ENCODE results near the gene SAMD1. TPM values are rescaled to one million over a fixed set of nuclear protein-coding genes. Genes with fewer than 3 reads are reported as not detected.
"Not testable (repeated sequence)": the region's sequence is repeated elsewhere in the genome, so short reads cannot be mapped to it uniquely, and the experiment has no call there.

The SAMD1 gene
- total RNA-seq, 4 donors from 2014 or later: 23.2 to 61.1 (median 33.2) TPM

DNA sequence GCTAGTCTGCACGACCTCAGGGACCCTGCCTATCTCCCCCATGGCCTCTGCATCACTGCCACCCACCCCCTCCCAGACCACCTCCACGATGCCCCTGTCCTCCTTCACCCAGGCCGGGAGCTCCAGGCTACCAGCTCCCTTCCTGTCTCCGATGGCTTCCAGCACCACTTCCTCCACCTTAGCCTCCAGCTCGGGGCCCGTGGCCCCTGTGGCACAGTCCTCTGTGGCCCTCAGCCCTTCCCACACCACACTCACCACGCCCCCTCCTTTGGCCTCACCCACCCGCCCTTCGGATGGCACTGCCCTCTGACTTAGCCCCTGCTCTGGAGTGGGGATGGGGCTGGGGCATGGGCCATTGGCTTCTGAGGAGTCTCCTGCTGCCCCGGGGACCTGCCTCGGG is 35.8 kb downstream of the SAMD1 start:
- TF ChIP-seq CTCF (IDR thresholded peaks at IDR 0.05) (no peak), POLR2A (IDR thresholded peaks at IDR 0.05) (no peak)
- WGBS, 2 donors: 51 to 61% methylated on average over 11 of the region's 11 CpGs
- no peak for DNase-seq (ENCODE audit: low spot score in 2 of 2)
- intact Hi-C loops (cut with DNase I; ENCODE audit: low total_unique reads): loop anchor here (10.0 kb wide), 1 partner anchor 90 kb away; no protein-coding TSS in a partner anchor
- no peak overlapping the region for H3K4me3 ChIP-seq (ENCODE audit: low read depth, poor library complexity, severe bottlenecking)

DNA sequence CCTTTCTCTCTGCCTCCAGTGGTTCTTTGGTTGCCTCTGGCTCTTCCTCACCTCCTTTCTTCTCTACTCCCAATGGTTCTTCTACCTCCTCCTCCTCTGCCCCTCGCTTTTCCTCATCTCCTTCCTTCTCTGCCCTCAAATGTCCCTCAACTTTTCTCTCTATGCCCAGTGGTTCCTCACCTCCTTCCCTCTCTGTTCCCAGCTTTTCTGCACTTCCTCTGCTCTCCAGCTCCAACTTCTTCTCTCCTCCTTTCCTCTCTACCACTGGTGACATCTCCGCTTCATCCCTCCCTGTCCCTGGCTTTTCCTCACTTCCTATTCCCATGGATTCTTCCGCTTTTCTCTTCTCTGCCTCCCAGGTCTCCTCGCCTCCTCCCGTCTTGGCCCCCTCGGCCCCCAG is 36.5 kb downstream of the SAMD1 start:
- intact Hi-C loops (cut with DNase I; ENCODE audit: low total_unique reads): loop anchor here (10.0 kb wide), 1 partner anchor 89 kb away; no protein-coding TSS in a partner anchor
- TF ChIP-seq POLR2A (IDR thresholded peaks at IDR 0.05): no peak
- no peak for TF ChIP-seq CTCF (IDR thresholded peaks at IDR 0.05)
- no peak for DNase-seq (ENCODE audit: low spot score in 2 of 2)
- WGBS, 2 donors: 81 to 83% methylated on average over 6 of the region's 6 CpGs
- H3K4me3 ChIP-seq (ENCODE audit: low read depth, poor library complexity, severe bottlenecking): no peak overlapping the region

GRCh38 chr19:14053500-14053899 is 37.1 kb downstream of the SAMD1 start:
- no peak overlapping the region for H3K4me3 ChIP-seq (ENCODE audit: low read depth, poor library complexity, severe bottlenecking)
- intact Hi-C loops (cut with DNase I; ENCODE audit: low total_unique reads): loop anchor here (10.0 kb wide), 1 partner anchor 89 kb away; no protein-coding TSS in a partner anchor
- WGBS, 2 donors: 84 to 88% methylated on average over 6 to 11 of the region's 11 CpGs
- TF ChIP-seq POLR2A (IDR thresholded peaks at IDR 0.05) (no peak), CTCF (IDR thresholded peaks at IDR 0.05) (no peak)
- no peak for DNase-seq (ENCODE audit: low spot score in 2 of 2)

GRCh38 chr19:14053032-14053431 is 37.5 kb downstream of the SAMD1 start:
- TF ChIP-seq CTCF (IDR thresholded peaks at IDR 0.05) (no peak), POLR2A (IDR thresholded peaks at IDR 0.05) (no peak)
- intact Hi-C loops (cut with DNase I; ENCODE audit: low total_unique reads): loop anchor here (10.0 kb wide), 1 partner anchor 88 kb away; no protein-coding TSS in a partner anchor
- no peak overlapping the region for H3K4me3 ChIP-seq (ENCODE audit: low read depth, poor library complexity, severe bottlenecking)
- no peak for DNase-seq (ENCODE audit: low spot score in 2 of 2)
- 92 to 95% methylated on average over 3 of the region's 3 CpGs for WGBS, 2 donors

- DNase-seq (ENCODE audit: low spot score in 2 of 2): no peak
- 90 to 93% methylated on average over 6 of the region's 6 CpGs for WGBS, 2 donors
- no peak overlapping the region for H3K4me3 ChIP-seq (ENCODE audit: low read depth, poor library complexity, severe bottlenecking)
- TF ChIP-seq CTCF (IDR thresholded peaks at IDR 0.05) (no peak), POLR2A (IDR thresholded peaks at IDR 0.05) (no peak)
- intact Hi-C loops (cut with DNase I; ENCODE audit: low total_unique reads): loop anchor here (10.0 kb wide), 1 partner anchor 88 kb away; no protein-coding TSS in a partner anchor
These were observed 38.1 kb downstream of the SAMD1 start for GRCh38 chr19:14052470-14052869.

DNA sequence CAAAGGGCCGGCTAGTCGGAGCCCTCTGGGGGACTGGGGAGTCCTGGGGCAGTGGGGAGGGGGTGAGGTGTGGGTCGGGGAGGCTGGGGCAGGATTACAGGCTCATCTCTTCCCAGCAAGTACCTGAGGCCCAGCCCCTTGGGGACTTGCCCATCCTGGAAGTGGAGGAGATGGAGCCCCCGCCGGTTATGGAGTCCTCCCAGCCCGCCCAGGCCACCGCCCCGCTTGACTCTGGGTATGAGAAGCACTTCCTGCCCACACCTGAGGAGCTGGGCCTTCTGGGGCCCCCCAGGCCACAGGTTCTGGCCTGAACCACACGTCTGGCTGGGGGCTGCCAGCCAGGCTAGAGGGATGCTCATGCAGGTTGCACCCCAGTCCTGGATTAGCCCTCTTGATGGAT is 38.6 kb downstream of the SAMD1 start:
- no peak overlapping the region for H3K4me3 ChIP-seq (ENCODE audit: low read depth, poor library complexity, severe bottlenecking)
- TF ChIP-seq POLR2A (IDR thresholded peaks at IDR 0.05): no peak
- TF ChIP-seq CTCF (IDR thresholded peaks at IDR 0.05): no peak
- DNase-seq (ENCODE audit: low spot score in 2 of 2): no peak
- 60 to 86% methylated on average over 1 to 9 of the region's 9 CpGs for WGBS, 2 donors
- intact Hi-C loops (cut with DNase I; ENCODE audit: low total_unique reads): loop anchor here (10.0 kb wide), 1 partner anchor 87 kb away; no protein-coding TSS in a partner anchor

DNA sequence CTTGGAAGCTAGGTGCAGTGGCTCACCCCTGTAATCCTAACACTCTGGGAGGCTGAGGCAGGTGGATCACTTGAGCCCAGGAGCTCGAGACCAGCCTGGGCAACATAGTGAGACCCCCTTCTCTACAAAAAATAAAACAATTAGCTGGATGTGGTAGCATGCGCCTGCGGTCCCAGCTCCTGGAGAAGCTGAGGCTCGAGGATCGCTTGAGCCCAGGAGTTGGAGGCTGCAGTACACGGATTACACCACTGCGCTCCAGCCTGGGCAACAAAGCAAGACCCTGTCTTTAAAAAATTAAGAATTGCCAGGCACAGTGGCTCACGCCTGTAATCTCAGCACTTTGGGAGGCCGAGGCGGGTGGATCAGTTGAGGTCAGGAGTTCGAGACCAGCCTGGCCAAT is 39.6 kb downstream of the SAMD1 start:
- H3K4me3 ChIP-seq (ENCODE audit: low read depth, poor library complexity, severe bottlenecking); DNase-seq (ENCODE audit: low spot score in 2 of 2): not testable (repeated sequence)
- 91 to 93% methylated on average over 11 of the region's 11 CpGs for WGBS, 2 donors
- intact Hi-C loops (cut with DNase I; ENCODE audit: low total_unique reads): loop anchor here (10.0 kb wide), 1 partner anchor 86 kb away; no protein-coding TSS in a partner anchor

Measured in lower leg skin (tissue), 4 donors.